K562 (cell line): ENCODE measurements around the gene SLC39A9. TPM values are rescaled to one million over a fixed set of nuclear protein-coding genes. Genes with fewer than 3 reads are reported as not detected.
A peak's percentile ranks its signal among the peaks of the same experiment; 100 is the strongest.

Experiments used
- CBX3 ChIP-seq, 2 experiments: IDR thresholded peaks; 1 replicate in 1 of 2; 2 replicates in 1 of 2; pipeline ENCODE4 v1.6.1; 2012; ENCODE audit warnings: inconsistent platforms in 2 of 2, low read length in 2 of 2, borderline replicate concordance in 1 of 2, control low read depth in 1 of 2
- ELF2 ChIP-seq: fragments of 250-450 bp; sonication (Bioruptor Pico); IDR thresholded peaks from 2 replicates; pipeline ENCODE4 v1.5.0; 2021; ENCODE audit warnings: mild to moderate bottlenecking
- GTF2A2 ChIP-seq: IDR thresholded peaks from 2 replicates; pipeline ENCODE4 v1.6.1; 2016; ENCODE audit warnings: mild to moderate bottlenecking, missing genetic modification characterization, missing compliant biosample characterization
- HMG20B ChIP-seq: fragments of 250-450 bp; sonication (Bioruptor Pico); IDR thresholded peaks from 2 replicates; pipeline ENCODE4 v1.5.0; 2021; ENCODE audit warnings: mild to moderate bottlenecking
- PML ChIP-seq: IDR thresholded peaks from 2 replicates; pipeline ENCODE4 v1.6.1; 2012; ENCODE audit warnings: low read length, inconsistent platforms
- PRPF4 ChIP-seq: fragments of 200-400 bp; formaldehyde crosslinking; IDR thresholded peaks from one replicate; pipeline ENCODE4 v1.6.1; 2017; ENCODE audit warnings: low read length, low read depth, mild to moderate bottlenecking; ENCODE audit not compliant: insufficient read depth, poor library complexity, severe bottlenecking
- PTTG1 ChIP-seq: fragments of 450-650 bp; IDR thresholded peaks from 2 replicates; pipeline ENCODE4 v1.6.1; 2016; ENCODE audit warnings: low read depth, mild to moderate bottlenecking, missing genetic modification characterization, missing compliant biosample characterization
- SAP30 ChIP-seq: fragments of 200-600 bp; sonication (generic); IDR thresholded peaks from 2 replicates; pipeline ENCODE4 v1.6.1; 2012; ENCODE audit warnings: borderline replicate concordance, low read depth, mild to moderate bottlenecking, moderate library complexity, low read length, control low read depth, inconsistent platforms; ENCODE audit not compliant: insufficient read depth, poor library complexity, severe bottlenecking
- SIX5 ChIP-seq, 2 experiments: IDR thresholded peaks; 2 replicates each; pipeline ENCODE4 v1.6.1; 2011; ENCODE audit warnings: low read length in 2 of 2, borderline replicate concordance in 1 of 2, low read depth in 1 of 2, mild to moderate bottlenecking in 1 of 2, moderate library complexity in 1 of 2; ENCODE audit not compliant: insufficient read depth in 1 of 2
- TEAD4 ChIP-seq, 2 experiments: sonication (generic) in 1 of 2; formaldehyde crosslinking in 1 of 2; IDR thresholded peaks; 2 replicates each; pipeline versions ENCODE4 v1.6.1 to v1.8.0; 2012 to 2022; ENCODE audit warnings: borderline replicate concordance in 1 of 2, inconsistent platforms in 1 of 2, low read length in 1 of 2, mild to moderate bottlenecking in 1 of 2, missing genetic modification reagents in 1 of 2
- ZFP1 ChIP-seq: fragments of 450-650 bp; formaldehyde crosslinking; IDR thresholded peaks from 2 replicates; pipeline ENCODE4 v1.4.0; 2020; ENCODE audit warnings: mild to moderate bottlenecking, mixed read lengths
- ZNF347 ChIP-seq: fragments of 450-650 bp; formaldehyde crosslinking; IDR thresholded peaks from 2 replicates; pipeline ENCODE4 v1.4.0; 2020; ENCODE audit warnings: low read depth, mild to moderate bottlenecking, moderate library complexity
- ZNF445 ChIP-seq: fragments of 250-450 bp; sonication (Bioruptor Pico); IDR thresholded peaks from 2 replicates; pipeline ENCODE4 v1.4.0; 2020; ENCODE audit warnings: low read depth, mild to moderate bottlenecking, moderate library complexity
- ZNF785 ChIP-seq: fragments of 250-450 bp; sonication (Bioruptor Pico); IDR thresholded peaks from 2 replicates; pipeline ENCODE4 v1.4.0; 2020; ENCODE audit warnings: mild to moderate bottlenecking
- polyA plus RNA-seq, 8 experiments: library from polyadenylated mRNA; depleted of rRNA in 4 of 8; stranded (reverse) in 5 of 8; unstranded in 3 of 8; fragments of >200 nt; fragmentation: Nextera tagmentation in 2 of 8; fragmentation: Illumina TruSeq in 1 of 8; extraction: Ambion mirVana in 2 of 8; extraction: Trizol in 1 of 8; gene quantifications; 2 replicates each; pipeline versions ENCODE4 v1.2.1 to v1.2.3, GENCODE V29; 2011 to 2014; ENCODE audit warnings: inconsistent platforms in 1 of 8, missing spikeins in 1 of 8
- total RNA-seq, 7 experiments: library from RNA; depleted of rRNA in 6 of 7; stranded (reverse); fragments of >200 nt in 6 of 7; fragmentation: Illumina TruSeq in 2 of 7; extraction: Trizol in 2 of 7; gene quantifications; 2 replicates each; pipeline versions ENCODE4 v1.2.1 to v1.2.3, GENCODE V29; 2011 to 2021; ENCODE audit warnings: low replicate concordance in 1 of 7
- TF ChIP-seq, protein P1 (sequence below): sonication (generic); formaldehyde crosslinking; IDR thresholded peaks from 2 replicates; pipeline ENCODE4 v1.8.0; 2022; ENCODE audit warnings: mild to moderate bottlenecking, low read depth, missing genetic modification reagents
- TF ChIP-seq, protein P2 (sequence below): fragments of 250-450 bp; sonication (Bioruptor Pico); IDR thresholded peaks from 2 replicates; pipeline ENCODE4 v1.4.0; 2020; ENCODE audit warnings: mild to moderate bottlenecking, moderate library complexity, borderline replicate concordance

The SLC39A9 gene
- total and polyA plus RNA-seq, 9 of the 15 experiments (the other 6 are each of a cell fraction or from before 2014, with no cell fraction given), result 18.4 to 66.0 (median 32.5) TPM

DNA sequence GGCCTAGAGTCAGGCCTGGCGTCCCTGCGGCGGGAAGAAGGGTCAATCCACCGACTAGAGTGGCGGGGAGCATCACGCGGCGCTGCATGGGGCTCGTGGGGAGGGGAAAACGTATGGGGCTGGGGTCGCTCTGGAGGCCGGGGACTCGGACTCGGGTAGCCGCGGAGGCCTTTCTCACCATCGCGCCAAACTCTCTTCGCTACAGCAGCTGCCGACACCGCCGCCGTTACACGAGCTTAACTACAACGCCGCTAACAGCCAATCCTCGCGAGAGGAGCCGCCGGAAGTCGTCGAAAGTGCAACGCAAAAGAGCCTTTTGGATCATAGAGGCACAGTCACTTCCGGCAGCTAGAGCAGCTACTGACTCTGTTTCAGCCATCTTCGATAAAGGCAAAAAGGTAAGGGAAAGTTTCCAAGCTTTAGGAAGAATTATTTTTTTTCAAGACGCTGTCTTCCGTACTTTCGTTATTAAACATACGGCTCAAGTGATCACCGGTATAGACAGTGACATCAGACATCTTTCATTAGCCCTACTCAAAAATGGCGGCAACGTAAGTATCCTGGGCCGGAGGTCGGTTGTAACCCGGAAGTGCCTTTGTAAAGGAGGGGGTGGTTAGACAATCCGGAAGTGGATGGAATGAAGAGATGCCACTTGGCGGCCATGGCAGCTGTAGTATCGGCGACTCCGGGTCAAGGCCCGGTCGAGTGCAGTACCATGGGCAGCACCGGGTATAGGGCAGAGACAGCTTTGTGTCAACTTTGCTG, at the start of gene SLC39A9, which contains the start of gene ERH (continued):
- no peak for TF ChIP-seq GTF2A2
- no peak for TF ChIP-seq PRPF4
- TF ChIP-seq PTTG1, result peak; percentile 24; the same call in 1 of the 2 replicates
- TF ChIP-seq, protein P1, sequence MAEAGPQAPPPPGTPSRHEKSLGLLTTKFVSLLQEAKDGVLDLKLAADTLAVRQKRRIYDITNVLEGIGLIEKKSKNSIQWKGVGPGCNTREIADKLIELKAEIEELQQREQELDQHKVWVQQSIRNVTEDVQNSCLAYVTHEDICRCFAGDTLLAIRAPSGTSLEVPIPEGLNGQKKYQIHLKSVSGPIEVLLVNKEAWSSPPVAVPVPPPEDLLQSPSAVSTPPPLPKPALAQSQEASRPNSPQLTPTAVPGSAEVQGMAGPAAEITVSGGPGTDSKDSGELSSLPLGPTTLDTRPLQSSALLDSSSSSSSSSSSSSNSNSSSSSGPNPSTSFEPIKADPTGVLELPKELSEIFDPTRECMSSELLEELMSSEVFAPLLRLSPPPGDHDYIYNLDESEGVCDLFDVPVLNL (CRISPR knock-in tag), result no peak
- peak; percentile 9 for TF ChIP-seq SAP30
- TF ChIP-seq, protein P2, sequence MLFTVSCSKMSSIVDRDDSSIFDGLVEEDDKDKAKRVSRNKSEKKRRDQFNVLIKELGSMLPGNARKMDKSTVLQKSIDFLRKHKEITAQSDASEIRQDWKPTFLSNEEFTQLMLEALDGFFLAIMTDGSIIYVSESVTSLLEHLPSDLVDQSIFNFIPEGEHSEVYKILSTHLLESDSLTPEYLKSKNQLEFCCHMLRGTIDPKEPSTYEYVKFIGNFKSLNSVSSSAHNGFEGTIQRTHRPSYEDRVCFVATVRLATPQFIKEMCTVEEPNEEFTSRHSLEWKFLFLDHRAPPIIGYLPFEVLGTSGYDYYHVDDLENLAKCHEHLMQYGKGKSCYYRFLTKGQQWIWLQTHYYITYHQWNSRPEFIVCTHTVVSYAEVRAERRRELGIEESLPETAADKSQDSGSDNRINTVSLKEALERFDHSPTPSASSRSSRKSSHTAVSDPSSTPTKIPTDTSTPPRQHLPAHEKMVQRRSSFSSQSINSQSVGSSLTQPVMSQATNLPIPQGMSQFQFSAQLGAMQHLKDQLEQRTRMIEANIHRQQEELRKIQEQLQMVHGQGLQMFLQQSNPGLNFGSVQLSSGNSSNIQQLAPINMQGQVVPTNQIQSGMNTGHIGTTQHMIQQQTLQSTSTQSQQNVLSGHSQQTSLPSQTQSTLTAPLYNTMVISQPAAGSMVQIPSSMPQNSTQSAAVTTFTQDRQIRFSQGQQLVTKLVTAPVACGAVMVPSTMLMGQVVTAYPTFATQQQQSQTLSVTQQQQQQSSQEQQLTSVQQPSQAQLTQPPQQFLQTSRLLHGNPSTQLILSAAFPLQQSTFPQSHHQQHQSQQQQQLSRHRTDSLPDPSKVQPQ (CRISPR knock-in tag), result no peak
- TF ChIP-seq ZFP1 (CRISPR knock-in tag), result no peak
- TF ChIP-seq ZNF445 (CRISPR knock-in tag), result no peak
- TF ChIP-seq PML, result no peak; the same call in 1 of the 2 replicates
- peak; percentile 91 for TF ChIP-seq ELF2 (CRISPR knock-in tag)
- TF ChIP-seq CBX3 (IDR thresholded peaks at IDR 0.05; ENCODE audit: borderline replicate concordance in 1 of 2, low read length in 2 of 2), result peak in 1 of 2 experiments; percentile 18; a peak in 1 of 3 replicates
- peak in 1 of 2 experiments; percentile 49; a peak in 2 of 4 replicates for TF ChIP-seq SIX5 (IDR thresholded peaks at IDR 0.05; ENCODE audit: borderline replicate concordance in 1 of 2, insufficient read depth in 1 of 2, low read depth in 1 of 2, low read length in 2 of 2)
- TF ChIP-seq ZNF785, result no peak
- peak; percentile 14; the same call in 1 of the 2 replicates for TF ChIP-seq TEAD4 (IDR thresholded peaks at IDR 0.05; ENCODE audit: low read length)
- TF ChIP-seq TEAD4 (CRISPR knock-in tag; IDR thresholded peaks at IDR 0.05; ENCODE audit: borderline replicate concordance), result no peak
- no peak for TF ChIP-seq HMG20B (CRISPR knock-in tag)
- no peak for TF ChIP-seq ZNF347 (CRISPR knock-in tag)
